HG03103 (cell line): ENCODE results near the gene INPP4B.

Experiments
- ATAC-seq: cut with Tn5 transposase; IDR thresholded peaks from one replicate; pipeline ENCODE4 v1.9.1; 2021; ENCODE audit warnings: low read depth; ENCODE audit not compliant: unreplicated experiment

INPP4B gene

DNA sequence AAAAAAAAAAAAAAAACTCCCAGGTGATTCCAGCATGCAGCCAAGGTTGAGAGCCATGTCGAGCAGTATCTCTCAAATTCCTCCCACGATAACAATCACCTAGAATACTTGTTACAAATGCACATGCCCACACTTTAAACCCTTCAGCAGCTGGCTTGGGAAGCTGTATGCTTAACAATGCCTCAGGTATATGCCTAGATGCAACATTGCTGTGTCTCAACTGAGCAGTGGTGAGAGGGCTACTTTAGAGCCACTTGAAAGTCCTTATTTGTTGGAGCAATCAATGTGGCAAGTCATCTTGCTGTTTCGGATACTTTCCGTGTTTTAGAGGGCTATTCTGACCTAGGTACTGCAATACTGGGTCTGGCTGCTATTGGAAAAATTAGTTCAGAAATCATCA is 487.4 kb downstream of the INPP4B start:
- no peak for ATAC-seq

DNA sequence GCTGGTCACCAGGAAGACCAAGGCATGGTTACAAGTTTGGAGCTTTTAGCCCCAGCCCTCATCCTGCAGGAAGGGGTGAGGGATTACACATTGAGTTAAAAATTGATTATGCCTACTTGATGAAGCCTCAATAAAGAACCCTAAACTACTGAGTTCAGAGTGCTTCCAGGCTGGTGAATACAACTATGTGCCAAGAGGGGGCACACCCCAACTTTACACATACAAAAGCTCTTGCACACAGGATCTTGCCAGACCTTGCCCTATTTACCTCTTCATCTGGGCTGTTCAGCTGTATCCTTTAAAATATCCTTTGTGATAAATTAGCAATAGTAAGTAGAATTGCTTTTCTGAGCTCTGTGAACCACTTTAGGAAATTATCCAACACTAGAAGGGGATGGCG is 489.3 kb downstream of the INPP4B start:
- ATAC-seq, result no peak

DNA sequence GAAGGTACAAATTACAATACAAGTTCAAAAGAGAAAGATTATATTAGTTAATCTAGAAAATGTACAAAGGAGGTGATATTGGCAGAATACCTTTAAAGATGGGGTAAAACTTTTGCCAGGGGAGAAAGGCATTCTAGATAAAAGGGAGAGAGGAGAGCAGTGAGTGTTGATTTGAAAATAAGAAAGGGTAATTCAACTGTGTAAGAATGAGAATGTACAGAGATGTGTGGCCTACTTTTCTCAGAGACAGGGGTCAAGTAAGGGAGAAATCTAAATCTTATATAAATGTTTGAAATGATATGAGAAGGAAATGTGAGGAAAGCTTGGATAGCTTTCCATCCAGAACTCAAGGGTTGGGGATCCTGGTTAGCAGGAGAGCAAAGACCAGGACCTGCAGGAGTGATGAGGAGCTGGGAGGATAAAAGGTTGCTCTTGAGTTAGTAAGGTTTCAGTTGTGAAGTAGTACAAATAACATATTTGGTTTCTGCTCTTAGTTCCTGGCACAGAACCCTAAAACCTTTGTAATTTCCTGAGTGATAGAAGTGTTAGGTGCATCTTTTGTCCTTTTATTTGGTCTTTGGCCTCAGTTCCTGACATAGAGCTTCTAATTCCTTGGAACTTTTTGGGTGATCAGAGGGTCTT is 489.9 kb downstream of the INPP4B start:
- no peak for ATAC-seq

DNA sequence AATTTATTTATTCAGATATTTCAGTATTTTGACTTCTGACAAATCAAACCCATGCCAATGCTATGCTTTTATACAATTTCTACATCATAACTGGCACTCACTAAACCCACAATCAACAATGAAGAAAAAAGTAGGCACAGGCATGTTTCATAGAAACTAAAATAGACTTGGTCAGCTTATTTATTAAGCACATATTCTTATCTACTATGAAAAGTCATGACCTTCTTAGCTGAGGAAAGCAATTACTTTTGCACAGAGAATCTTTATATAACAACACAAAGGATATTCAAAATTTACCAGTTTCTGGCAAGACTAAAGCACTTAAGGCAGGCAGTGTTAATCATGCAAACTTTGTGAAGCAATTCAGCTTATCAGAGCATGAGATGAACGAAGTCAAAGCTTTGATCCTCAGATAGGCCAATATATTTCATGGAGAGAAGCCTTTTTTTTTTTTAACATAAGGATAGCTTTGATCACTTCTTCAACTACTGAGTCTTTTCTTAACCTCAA is 490.6 kb downstream of the INPP4B start:
- ATAC-seq, result no peak

DNA sequence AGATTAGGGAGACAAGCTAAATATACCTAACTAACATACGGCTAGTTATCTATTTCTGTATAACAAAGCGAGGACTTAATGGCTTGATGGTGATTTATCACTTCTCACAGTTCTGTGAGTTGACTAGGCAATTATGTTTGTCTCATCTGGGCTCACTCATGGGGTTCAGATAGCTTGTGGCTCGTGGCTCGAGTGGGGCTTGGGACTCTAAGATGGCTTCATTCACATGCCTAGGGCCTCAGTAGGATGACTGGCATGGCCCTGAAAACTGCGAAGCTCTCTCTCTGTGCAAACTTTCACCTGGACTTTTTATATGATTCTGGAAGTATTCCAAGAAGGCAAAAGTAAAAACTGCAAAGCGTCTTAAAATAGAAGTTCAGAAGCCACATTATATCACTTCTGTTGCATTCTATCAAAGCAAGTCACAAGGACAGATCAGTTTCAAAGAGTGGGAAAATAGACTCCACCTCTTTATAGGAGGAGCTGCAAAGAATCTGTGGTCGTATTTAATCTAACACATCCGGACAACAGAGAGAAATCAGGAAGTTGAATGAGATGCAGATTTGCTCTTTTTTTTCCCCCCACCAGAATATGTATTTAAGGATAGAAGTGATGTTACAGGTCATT is 491.2 kb downstream of the INPP4B start:
- no peak for ATAC-seq

DNA sequence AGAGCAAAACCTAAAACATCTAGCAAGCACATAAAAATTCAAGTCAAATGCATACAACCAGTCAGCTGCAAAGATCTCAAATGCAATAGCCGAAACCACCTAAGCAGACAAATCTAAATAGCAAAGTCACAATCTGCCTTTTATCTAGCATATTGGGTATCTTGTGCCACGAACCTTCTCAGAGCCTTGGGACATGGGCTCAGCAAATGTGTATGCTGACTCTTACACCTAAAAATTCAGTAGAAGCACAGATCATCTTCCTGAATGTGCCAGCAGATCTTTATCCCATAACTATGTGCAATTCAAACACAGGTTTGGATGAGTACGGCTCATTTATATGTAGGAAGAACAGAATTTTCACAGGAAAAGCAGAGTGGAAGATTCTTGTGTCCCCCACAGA is 492.1 kb downstream of the INPP4B start:
- no peak for ATAC-seq

DNA sequence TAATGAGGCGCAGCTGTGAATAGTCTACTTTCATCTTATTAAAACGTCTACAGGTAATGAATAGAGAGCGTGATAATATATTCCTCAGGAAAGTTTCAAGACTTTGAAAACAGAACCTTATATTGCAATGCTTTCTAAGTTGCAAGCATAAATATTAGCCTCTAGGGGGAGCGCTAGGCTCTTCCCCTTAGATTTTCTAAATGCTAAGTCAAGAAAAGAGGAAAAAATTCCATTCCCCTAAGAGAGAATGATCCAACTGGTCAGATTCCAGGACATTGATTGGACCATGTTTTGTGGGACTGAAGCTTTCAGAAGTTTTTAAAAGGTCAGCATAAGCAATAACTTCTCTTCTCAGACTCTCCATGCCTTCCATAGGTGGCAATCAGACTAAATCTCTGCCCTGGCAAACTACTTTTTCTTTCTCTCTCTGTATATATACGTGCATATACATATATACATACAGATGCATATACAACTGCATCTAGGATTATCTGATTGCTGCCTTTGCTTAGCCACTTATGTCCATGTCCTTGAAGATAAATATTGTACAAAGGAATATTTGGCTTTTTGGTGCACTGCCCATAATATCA is 492.9 kb downstream of the INPP4B start:
- peak; percentile 44 for ATAC-seq

DNA sequence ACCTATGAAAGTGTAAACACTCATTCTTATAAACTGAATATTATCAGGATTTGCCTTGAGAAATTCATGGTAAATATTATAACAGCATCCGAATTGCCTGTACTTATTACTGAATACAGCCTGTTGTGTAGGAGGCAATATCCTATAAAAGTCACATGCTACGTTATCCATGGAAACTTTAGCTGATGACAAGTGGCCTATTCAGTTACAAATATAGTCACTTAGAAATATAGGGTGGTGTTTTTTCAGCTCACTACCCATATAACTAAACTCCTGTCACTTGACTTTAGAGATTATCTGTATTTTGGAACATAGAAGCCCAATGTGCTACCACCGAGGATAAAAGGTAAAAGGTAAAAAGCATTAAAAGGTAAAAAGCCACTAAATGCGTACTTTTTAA is 493.4 kb downstream of the INPP4B start:
- no peak for ATAC-seq

DNA sequence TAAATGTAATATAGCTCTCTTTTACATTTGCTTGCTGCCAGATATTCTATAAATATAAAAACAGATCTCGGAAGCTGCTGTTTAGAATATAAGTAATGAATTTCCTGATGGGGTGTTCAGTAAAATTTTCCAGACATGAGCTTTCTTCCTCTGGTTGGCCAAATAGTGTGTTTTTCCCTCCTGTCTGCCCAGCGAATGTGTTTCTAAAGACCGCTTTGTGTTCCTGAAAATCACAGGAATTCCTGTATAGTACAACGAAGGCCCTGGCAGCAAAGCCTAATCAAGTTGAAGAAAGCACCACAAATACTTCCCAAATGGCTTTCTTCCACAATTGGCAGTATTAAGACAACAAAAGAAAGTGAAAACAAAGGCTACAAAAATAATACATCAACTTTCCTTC is 494.1 kb downstream of the INPP4B start:
- no peak for ATAC-seq

DNA sequence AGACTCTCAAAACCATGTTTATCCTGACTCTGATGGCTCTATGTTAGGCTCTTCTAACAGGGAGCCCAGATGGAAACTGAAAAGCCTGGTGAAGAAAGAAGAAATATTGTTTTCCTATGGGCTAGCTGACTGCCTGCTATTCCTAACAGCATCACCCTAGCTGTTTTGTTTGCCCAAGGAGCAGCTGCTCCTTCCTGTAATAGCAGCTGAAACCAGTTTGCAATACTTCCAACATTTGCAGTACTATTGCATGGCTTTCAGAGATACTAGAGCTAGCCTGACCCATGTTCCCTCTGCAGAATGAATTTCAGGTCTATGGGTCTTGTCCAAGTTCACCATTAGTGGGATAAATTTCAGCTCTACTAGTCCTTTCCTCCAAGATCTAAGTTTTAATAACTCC is 495.2 kb downstream of the INPP4B start:
- ATAC-seq, result no peak

DNA sequence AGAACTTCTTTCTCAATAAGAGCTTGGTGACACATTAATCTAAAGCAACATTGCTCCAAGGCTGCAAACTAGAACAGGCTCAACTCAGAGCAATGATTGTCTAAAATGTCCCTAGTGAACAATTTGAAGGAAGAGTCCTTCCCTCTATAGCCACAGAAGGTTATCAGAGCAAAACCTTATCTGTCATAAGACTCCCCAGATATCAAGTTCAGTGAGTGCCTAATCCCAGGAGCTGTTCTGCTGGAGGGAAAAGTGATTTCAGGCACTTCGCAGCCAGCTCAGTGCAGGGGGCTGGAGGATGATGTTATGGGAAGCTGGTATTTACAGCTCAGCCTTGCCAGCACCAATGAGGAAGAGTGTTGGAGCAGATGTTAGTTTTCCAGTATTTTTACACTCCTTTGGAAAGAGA is 497.5 kb downstream of the INPP4B start:
- no peak for ATAC-seq

DNA sequence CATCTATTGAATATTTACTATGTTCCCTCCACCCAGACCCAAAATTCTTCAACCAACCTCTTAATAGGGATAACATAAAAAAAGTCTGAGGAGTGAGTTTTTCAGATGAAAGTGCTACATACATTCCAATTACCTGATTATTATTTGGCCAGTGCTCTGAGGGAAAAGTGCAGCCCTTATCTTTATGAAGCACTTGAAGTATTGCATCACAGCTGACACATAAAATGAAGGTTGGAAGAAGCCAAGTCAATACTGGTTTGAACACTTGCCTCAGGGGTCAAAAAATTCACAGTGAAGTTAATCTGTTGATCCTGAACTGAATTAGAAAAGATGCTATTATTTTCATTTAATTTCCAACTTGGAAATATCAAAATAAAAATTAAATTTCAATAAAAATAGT is 498.9 kb downstream of the INPP4B start:
- no peak for ATAC-seq

DNA sequence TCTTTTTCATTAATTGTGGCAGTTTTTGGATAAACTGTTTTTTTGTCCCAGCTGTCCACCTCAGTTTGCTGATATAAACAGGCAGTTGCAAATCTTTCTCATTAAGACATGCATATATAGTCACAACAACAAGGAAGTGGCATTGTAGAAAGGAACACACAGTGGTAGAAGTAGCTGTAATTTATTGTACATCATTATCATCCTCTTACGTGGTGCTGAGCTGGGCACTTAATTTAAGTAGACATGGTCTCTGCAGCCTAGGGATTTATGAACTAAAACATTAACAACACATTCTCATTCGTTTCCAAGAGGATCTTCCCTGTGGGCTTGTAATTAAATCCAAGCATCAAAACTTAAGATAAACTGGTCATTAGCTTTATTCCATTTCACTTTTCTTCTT is 500.2 kb downstream of the INPP4B start:
- ATAC-seq, result no peak

DNA sequence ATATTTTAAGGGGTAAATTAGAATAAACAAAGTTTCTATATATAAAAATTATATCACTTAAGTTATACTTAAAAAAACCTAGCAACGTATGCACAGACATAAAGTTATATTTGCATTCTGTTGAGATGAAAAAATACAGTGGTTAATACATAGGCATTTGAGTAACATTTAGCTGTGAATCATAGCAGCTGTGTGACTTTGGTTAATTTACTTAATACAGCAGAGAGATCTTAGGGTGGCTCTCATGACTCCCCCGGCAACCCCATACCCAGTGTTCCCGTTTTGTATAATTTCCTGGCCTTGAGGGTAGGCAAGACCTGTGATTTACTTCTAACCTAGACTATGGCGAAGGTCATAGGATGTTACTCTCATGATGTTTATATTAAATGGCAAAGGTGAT is 504.8 kb downstream of the INPP4B start:
- ATAC-seq, result no peak

DNA sequence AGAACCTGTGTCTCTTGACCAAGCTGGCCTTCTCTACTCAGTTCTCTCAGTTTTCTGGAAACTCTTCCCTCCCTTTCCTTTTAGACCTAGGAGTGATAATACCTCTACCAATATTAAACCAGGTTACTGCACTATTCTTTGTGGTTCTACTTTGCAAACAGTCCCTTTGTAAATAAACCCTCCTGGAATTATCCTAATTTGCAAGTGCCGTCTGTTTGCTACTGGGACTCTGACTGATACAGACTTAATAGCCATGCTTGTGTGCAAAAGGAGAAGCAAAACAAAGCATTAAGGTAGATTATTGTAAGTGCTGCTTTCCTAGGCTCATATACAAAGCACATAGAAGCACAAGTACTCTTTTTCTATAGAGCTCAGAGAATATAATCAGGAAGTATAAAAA is 507.0 kb downstream of the INPP4B start:
- no peak for ATAC-seq

DNA sequence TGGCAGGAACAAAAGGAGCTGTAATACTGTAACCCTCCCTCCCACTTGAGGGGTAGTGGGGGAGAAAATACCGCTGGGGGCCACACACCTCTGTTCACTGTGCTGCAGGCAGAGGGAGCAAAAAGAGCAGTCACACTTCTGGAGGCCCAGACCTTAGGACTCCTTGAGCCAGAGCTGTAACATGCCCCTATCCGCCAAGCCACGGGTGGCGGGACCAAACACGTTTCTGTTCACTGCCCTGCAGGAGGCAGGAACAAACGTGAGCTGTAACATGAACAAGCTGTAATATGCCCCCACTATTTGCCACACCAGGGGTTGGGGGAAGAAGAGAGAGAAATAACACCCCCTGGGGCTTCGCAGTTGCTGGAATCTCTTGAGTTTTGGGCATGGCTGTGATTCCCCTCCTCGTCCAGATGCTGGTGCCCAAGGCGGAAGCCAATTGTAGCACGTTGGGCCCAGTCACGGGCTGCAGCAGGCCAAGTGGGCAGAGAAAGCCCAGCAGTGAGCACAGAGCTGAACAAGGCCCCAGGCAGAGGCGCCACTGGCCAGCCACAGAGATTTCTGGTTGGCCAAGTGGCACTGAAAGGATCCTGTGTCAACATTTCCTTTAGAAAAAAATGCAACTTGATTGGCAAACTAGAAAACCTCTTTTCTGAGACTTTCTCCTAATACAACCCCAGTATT is 509.7 kb downstream of the INPP4B start:
- ATAC-seq, result no peak

DNA sequence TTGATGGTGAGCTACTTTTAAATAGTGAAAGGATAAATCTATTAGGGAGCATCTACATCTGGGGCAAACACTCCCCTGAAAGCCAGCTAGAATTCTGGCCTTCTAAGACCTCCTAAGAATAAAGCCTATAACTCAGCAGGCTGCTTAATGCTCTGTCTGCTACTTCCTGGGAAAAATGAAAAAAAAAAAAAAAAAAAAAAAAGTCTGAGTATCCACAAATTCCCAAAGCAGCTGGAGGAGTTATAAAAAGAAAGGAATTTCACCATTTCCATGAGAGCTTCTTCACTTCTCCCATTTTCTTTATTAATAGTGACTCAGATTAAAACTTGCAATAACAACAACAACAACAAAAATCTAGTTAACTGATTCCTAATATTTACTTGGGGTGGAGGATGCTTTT is 511.2 kb downstream of the INPP4B start:
- no peak for ATAC-seq

DNA sequence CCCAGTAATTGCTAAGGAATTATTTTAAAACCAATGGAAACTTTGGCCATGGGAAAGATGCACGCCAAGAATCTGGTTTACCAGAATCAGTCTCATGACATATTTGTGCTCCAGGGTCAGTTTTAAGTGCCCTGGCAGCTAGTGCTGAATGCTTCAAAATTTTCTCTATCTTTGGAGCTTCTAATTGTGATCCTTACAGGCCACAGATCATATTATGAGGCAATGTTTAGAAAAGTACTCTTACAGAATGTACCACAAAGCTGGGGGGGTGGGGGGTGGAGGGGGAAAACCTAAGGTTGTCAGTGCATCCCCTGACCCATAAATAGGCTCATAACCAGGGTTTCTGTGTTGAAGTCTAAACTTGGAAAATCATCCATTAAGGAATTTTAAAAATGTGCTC is 514.5 kb downstream of the INPP4B start:
- no peak for ATAC-seq

DNA sequence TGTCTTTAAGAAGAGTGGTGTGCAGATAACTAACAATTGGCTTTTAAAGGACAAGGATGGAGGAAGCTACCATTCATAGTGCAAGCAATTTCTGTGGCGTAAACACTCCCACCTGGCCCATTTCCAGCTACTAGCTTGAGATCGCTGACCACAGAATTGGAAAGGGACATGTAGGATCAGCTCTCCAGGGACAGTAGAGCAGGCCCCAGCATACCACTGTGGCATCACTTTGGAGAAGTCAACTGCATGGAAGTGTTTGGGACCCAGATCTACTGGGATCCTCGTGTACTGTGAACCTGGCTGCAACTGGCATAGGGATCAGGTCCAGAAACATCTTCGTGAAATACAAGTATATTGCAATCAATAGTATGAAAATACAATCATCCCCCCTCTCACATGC is 515.0 kb downstream of the INPP4B start:
- ATAC-seq, result no peak

DNA sequence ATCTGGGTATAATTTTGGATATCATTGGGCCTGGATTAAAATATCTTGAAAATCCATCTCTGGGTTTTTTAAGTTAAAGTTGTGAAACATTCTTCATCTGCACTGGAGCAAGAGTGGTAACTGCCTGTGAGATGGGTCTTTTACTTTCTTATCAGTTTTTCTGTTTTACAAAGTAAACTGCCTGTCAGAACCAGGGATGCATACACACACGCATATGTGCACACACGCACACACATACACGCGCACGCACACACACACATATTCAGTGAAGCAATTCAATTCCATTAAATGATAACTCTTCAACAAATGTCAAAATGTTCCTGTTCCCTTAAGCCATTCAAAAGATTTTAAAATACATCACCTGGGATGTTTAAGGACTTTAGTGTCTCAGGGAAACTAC is 515.8 kb downstream of the INPP4B start:
- no peak for ATAC-seq

DNA sequence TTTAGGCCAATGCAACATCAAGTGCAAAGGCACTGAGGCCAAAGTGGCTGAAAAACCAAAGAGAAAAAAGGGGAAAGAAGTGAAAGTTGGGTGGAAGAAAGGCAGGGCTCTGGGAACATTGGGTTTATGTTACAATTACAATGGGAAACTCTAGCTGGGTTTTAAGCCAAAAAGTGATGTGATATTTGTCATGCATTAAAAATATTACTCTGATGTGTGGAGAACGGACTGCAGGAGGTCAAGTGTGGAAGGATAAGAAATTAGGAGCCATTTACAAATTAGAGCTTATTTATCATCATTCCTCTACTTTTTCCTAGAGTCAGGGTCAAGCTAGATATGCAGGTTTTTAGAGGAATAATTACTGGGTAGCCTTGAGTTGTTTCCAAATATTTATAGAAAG is 516.8 kb downstream of the INPP4B start:
- no peak for ATAC-seq

DNA sequence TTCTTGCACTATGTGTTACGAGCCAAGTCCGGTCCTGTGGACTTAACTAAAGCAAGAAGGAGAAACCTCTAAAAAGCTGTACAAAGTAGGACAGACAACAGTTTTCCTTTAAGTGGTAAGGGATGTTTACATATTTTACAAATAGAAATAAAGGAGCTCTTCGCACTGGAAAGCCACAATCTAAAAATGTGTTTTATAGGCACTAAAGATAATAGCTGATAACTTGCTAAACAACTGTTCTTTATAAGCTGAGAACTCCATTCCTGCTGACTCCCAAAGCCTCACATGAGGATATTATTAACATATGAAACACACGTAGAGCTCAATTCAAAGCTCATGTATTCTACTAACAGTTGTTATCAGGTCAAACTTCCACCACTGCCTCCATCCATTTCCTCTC is 519.9 kb downstream of the INPP4B start:
- no peak for ATAC-seq
